Stimulated activated CD8-positive, alpha-beta memory T cell treated with anti-CD3 and anti-CD28 coated beads, Interleukin-7, amount 100 ng/mL, for 4 hours (primary cell): ENCODE measurements around the gene PARD3.
"Not testable (repeated sequence)": the region's sequence is repeated elsewhere in the genome, so short reads cannot be mapped to it uniquely, and the experiment has no call there.

ENCODE experiments used
- DNase-seq, 2 donors: peaks; one replicate each; pipeline ENCODE4 v3.0.0-alpha.2; 2020; ENCODE audit warnings: low read depth in 2 of 2

The PARD3 gene

GRCh38 chr10:34078745-34079470, 736.2 kb downstream of the PARD3 start:
- no peak for DNase-seq

DNA sequence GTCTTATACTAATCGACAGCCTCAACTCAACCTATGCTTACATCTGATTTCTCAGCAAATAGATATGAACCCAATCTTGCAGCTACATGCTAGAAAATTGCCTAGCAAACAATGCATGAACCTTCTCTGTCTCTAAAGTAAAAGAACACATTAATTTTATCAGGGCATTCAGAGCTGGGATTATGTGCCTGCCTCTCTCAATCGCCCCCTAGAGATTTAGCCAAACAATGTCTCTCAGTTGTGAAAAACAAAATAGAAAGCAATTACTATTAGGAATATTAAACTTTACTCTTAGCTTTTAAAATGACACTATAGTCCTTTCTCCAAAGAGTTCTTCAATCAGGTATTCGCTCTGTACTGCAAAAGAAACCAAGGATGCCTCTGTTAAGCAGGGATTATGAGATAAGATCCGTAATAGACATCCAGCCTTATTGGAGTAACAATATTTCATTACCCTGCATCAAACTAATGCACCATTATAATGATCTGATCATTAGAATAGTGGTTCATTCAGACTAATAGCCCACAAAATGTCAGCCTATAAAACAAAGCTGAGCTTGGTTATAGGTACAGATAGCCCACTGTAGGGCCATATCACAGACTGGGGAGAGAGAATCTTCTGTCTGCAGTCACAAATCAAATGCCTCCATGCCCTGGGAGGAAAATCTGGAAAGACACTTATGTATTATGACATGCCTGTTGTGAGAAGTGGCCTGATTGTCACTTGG, 736.9 kb downstream of the PARD3 start:
- DNase-seq: no peak

DNA sequence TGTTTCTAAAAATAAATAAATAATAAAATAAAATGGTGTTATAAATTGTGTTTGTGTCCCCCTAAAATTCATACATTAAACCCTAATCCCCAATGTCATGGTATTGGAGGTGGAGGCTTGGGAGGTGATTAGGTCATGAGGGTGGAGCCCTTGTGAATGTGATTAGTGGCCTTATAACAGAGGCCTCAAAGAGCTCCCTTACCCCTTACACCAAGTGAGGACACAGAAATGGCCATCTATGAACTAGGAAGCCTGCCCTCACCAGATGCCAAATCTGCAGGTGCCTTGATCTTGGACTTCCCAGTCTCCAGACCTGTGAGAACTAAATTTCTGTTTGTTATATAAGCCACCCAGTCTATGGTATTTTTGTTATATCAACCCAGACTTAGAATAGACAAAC, 738.7 kb downstream of the PARD3 start:
- DNase-seq: no peak

- no peak for DNase-seq
Measured at GRCh38 chr10:34075254-34075926, 739.7 kb downstream of the PARD3 start.

DNA sequence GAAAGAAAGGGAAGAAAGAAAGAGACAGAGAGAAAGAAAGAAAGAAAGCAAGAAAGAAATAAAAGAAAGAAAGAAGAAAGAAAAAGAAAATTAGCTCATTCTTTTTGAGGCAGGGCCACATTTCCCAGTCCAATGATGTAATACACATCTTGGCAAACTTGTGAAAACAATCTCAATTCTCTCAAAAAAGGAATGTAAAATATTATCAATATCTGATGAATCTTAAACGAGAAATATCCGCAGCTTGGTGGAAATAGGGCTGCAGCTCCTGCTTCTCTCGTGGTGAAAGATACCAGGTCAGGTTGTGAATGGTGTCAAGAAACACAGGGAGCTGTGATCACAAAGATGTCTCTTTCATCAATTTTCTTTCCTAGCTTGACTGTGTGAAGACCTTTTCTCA, 741.0 kb downstream of the PARD3 start:
- no peak for DNase-seq

GRCh38 chr10:34067741-34068140, 747.4 kb downstream of the PARD3 start:
- DNase-seq: not testable (repeated sequence)

- no peak for DNase-seq
Measured at GRCh38 chr10:34063592-34063991, 751.5 kb downstream of the PARD3 start.

DNA sequence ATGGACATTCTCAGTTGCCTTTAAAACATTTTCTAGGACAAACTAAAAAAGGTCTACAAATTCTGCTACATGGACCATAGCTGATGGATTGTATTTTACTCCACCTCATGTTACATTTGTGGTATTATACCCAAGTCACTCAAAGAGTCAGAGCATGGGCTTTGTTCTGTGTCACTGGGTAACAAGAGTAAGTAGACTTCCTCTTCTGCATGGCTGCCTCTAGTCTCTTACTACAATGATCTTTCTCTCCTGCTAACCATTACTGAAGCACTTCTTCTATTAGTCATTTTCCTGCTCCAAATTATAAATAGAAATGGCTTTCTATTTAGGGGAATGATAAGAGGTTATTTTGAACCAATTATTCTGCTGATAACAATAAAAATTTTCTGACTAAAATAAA, 753.3 kb downstream of the PARD3 start:
- no peak for DNase-seq
